Measurements from ENCODE around the gene CPSF4L.

The CPSF4L gene

GRCh38 chr17:73261617-73261951 is at the start of gene CPSF4L:
Gene CPSF4L (minus strand): TSS chr17:73261880. CDS start chr17:73261818, 62 bp downstream.
- H3K27ac ChIP-seq: peak within 1 kb of the TSS in 20 of 21 experiments; percentile 2 to 83 (median 58)
- H3K4me3 ChIP-seq: no peak within 1 kb of the TSS

- Histone ChIP-seq H3K27ac (peak overlapping the region; percentile 74 to 99 (median 95)), H3K4me3 (peak overlapping the region; percentile 83 to 100 (median 98))
These were observed 49.7 kb upstream of the CPSF4L start for GRCh38 chr17:73311428-73311780.

GRCh38 chr17:73309727-73310596 is 48.3 kb upstream of the CPSF4L start:
- H3K27ac ChIP-seq: peak overlapping the region; percentile 74 to 99 (median 95)
- peak overlapping the region; percentile 83 to 100 (median 98) for H3K4me3 ChIP-seq

GRCh38 chr17:73308959-73309358 is 47.3 kb upstream of the CPSF4L start:
- peak overlapping the region in 5 of 7 experiments; percentile 83 to 100 (median 98) for H3K4me3 ChIP-seq
- H3K27ac ChIP-seq: peak overlapping the region in 14 of 21 experiments; percentile 91 to 99 (median 96)

- Histone ChIP-seq H3K27ac (peak overlapping the region in 19 of 21 experiments; percentile 2 to 99 (median 90)), H3K4me3 (peak overlapping the region in 3 of 7 experiments; percentile 4 to 92 (median 30))
These were observed 46.5 kb upstream of the CPSF4L start for GRCh38 chr17:73308017-73308823.

GRCh38 chr17:73307130-73307529 is 45.5 kb upstream of the CPSF4L start:
- no peak overlapping the region for H3K4me3 ChIP-seq
- peak overlapping the region in 13 of 21 experiments; percentile 4 to 98 (median 91) for H3K27ac ChIP-seq

- H3K4me3 ChIP-seq: peak overlapping the region in 1 of 7 experiments; percentile 36
These were observed 44.5 kb upstream of the CPSF4L start for GRCh38 chr17:73305845-73306836.

GRCh38 chr17:73304971-73305812 is 43.5 kb upstream of the CPSF4L start:
- Histone ChIP-seq H3K27ac (peak overlapping the region in 20 of 21 experiments; percentile 16 to 96 (median 78)), H3K4me3 (peak overlapping the region in 5 of 7 experiments; percentile 4 to 36 (median 21))

More at GRCh38 chr17:73305845-73306836, 44.5 kb upstream of the CPSF4L start:
- H3K27ac ChIP-seq: peak overlapping the region in 20 of 21 experiments; percentile 16 to 98 (median 79)

GRCh38 chr17:73304438-73304837 is 42.8 kb upstream of the CPSF4L start:
- Histone ChIP-seq H3K4me3 (peak overlapping the region in 1 of 7 experiments; percentile 24), H3K27ac (peak overlapping the region in 18 of 21 experiments; percentile 25 to 96 (median 79))

GRCh38 chr17:73302189-73302588 is 40.5 kb upstream of the CPSF4L start:
- no peak overlapping the region for H3K4me3 ChIP-seq
- peak overlapping the region in 1 of 21 experiments; percentile 26 for H3K27ac ChIP-seq

GRCh38 chr17:73301369-73301768 is 39.7 kb upstream of the CPSF4L start:
- H3K27ac ChIP-seq: peak overlapping the region in 2 of 21 experiments; percentile 26 to 40
- H3K4me3 ChIP-seq: no peak overlapping the region

- Histone ChIP-seq H3K27ac (peak overlapping the region in 1 of 21 experiments; percentile 2), H3K4me3 (no peak overlapping the region)
These were observed 38.7 kb upstream of the CPSF4L start for GRCh38 chr17:73300392-73300791.

GRCh38 chr17:73297934-73298861 is 36.5 kb upstream of the CPSF4L start:
- Histone ChIP-seq H3K27ac (peak overlapping the region in 5 of 21 experiments; percentile 5 to 54 (median 26)), H3K4me3 (no peak overlapping the region)

- peak overlapping the region in 10 of 21 experiments; percentile 1 to 84 (median 74) for H3K27ac ChIP-seq
- no peak overlapping the region for H3K4me3 ChIP-seq
These were observed 31.8 kb upstream of the CPSF4L start for GRCh38 chr17:73293480-73293911.

- peak overlapping the region in 11 of 21 experiments; percentile 1 to 90 (median 74) for H3K27ac ChIP-seq
- H3K4me3 ChIP-seq: no peak overlapping the region
These were observed 31.4 kb upstream of the CPSF4L start for GRCh38 chr17:73293031-73293430.

GRCh38 chr17:73292031-73292531 is 30.4 kb upstream of the CPSF4L start:
- peak overlapping the region in 17 of 21 experiments; percentile 16 to 90 (median 74) for H3K27ac ChIP-seq
- H3K4me3 ChIP-seq: no peak overlapping the region
